Measurements from ENCODE around the gene ZNF831. TPM values are rescaled to one million over a fixed set of nuclear protein-coding genes. Genes with fewer than 3 reads are reported as not detected.

The ZNF831 gene
- total RNA-seq, 2 donors from 2014 or later = 0.20 to 0.27 TPM

- H3K4me3 ChIP-seq = peak overlapping the region; percentile 45
- no peak for TF ChIP-seq CTCF (IDR thresholded peaks at IDR 0.05)
- no peaks in the 10 kb centered on the region for H3K36me3 ChIP-seq
- no peak for DNase-seq
- intact Hi-C loops (cut with DNase I) = no loop called here
- H3K27me3 ChIP-seq = peaks cover 14% of the 10 kb centered on the region
- H3K27ac ChIP-seq = no peak overlapping the region
- H3K4me1 ChIP-seq = no peaks in the 10 kb centered on the region
- H3K9ac ChIP-seq (ENCODE audit: low read depth in 2 of 2, low read length in 2 of 2) = peak overlapping the region in 1 of 2 donors; percentile 25
- H3K9me3 ChIP-seq = no peaks in the 10 kb centered on the region
Measured at GRCh38 chr20:59301343-59302007, 137.9 kb downstream of the ZNF831 start.

GRCh38 chr20:59305908-59306655 lies 142.5 kb downstream of the ZNF831 start:
- TF ChIP-seq CTCF (IDR thresholded peaks at IDR 0.05) = no peak
- H3K4me3 ChIP-seq = no peak overlapping the region
- H3K27ac ChIP-seq = no peak overlapping the region
- H3K27me3 ChIP-seq = peaks cover 4% of the 10 kb centered on the region
- intact Hi-C loops (cut with DNase I) = no loop called here
- no peak for DNase-seq
- no peaks in the 10 kb centered on the region for H3K4me1 ChIP-seq
- no peak overlapping the region for H3K9ac ChIP-seq (ENCODE audit: low read depth in 2 of 2, low read length in 2 of 2)
- no peaks in the 10 kb centered on the region for H3K36me3 ChIP-seq
- H3K9me3 ChIP-seq = no peaks in the 10 kb centered on the region

GRCh38 chr20:59307270-59307669 lies 143.6 kb downstream of the ZNF831 start:
- H3K27ac ChIP-seq = peak overlapping the region; percentile 7

More at GRCh38 chr20:59307270-59307669, 143.6 kb downstream of the ZNF831 start:
- Histone ChIP-seq H3K4me1 (no peaks in the 10 kb centered on the region), H3K36me3 (no peaks in the 10 kb centered on the region), H3K4me3 (no peak overlapping the region), H3K9me3 (no peaks in the 10 kb centered on the region), H3K27me3 (no peaks in the 10 kb centered on the region), H3K9ac (ENCODE audit: low read depth in 2 of 2, low read length in 2 of 2) (no peak overlapping the region)
- peak; percentile 52 for DNase-seq
- no peak for TF ChIP-seq CTCF (IDR thresholded peaks at IDR 0.05)
- intact Hi-C loops (cut with DNase I) = no loop called here

Other genes with a start within 250 kb of the ZNF831 start
- 10 to 100 TPM; 47.1 to 64.4 TPM for gene NELFCD, start 182.6 kb upstream of the ZNF831 start, total RNA-seq
- gene CTSZ, start 156.6 kb upstream of the ZNF831 start, total RNA-seq = 100 to 1,000 TPM; 274 to 303 TPM
- not detected for gene TUBB1, start 144.4 kb upstream of the ZNF831 start, total RNA-seq
- 10 to 100 TPM; 75.0 to 94.1 TPM for gene ATP5F1E, start 131.5 kb upstream of the ZNF831 start, total RNA-seq
- gene PRELID3B, start 121.0 kb upstream of the ZNF831 start, total RNA-seq = 100 to 1,000 TPM; 138 to 141 TPM
- 10 to 100 TPM; 11.7 to 28.8 TPM for gene EDN3, start 136.8 kb downstream of the ZNF831 start, total RNA-seq